GM19455 (cell line): ENCODE measurements around the gene BCAS4.
"Not testable (repeated sequence)": the region's sequence is repeated elsewhere in the genome, so short reads cannot be mapped to it uniquely, and the experiment has no call there.

ENCODE experiments used
- ATAC-seq: cut with Tn5 transposase; IDR thresholded peaks from one replicate; pipeline ENCODE4 v1.9.1; 2021; ENCODE audit not compliant: unreplicated experiment

Gene BCAS4

GRCh38 chr20:50874758-50875665 is 80.2 kb downstream of the BCAS4 start:
- no peak for ATAC-seq

GRCh38 chr20:50876063-50876685 is 81.3 kb downstream of the BCAS4 start:
- ATAC-seq: no peak

GRCh38 chr20:50876816-50877215 is 82.0 kb downstream of the BCAS4 start:
- no peak for ATAC-seq

GRCh38 chr20:50877232-50877743 is 82.4 kb downstream of the BCAS4 start:
- ATAC-seq: no peak

- ATAC-seq: no peak
Measured at GRCh38 chr20:50879649-50880550, 85.0 kb downstream of the BCAS4 start.

- not testable (repeated sequence) for ATAC-seq
Measured at GRCh38 chr20:50881759-50882424, 87.0 kb downstream of the BCAS4 start.

- no peak for ATAC-seq
Measured at GRCh38 chr20:50883856-50884255, 89.0 kb downstream of the BCAS4 start.

- ATAC-seq: no peak
Measured at GRCh38 chr20:50885068-50885467, 90.2 kb downstream of the BCAS4 start.

GRCh38 chr20:50885781-50886180 is 90.9 kb downstream of the BCAS4 start:
- ATAC-seq: no peak

GRCh38 chr20:50886184-50886790 is 91.4 kb downstream of the BCAS4 start:
- no peak for ATAC-seq

- no peak for ATAC-seq
Measured at GRCh38 chr20:50887576-50887975, 92.7 kb downstream of the BCAS4 start.

GRCh38 chr20:50891138-50891537 is 96.3 kb downstream of the BCAS4 start:
- no peak for ATAC-seq

- ATAC-seq: no peak
Measured at GRCh38 chr20:50892394-50892793, 97.5 kb downstream of the BCAS4 start.

GRCh38 chr20:50893620-50894019 is 98.8 kb downstream of the BCAS4 start:
- no peak for ATAC-seq

- ATAC-seq: no peak
Measured at GRCh38 chr20:50895111-50895830, 100.4 kb downstream of the BCAS4 start.

GRCh38 chr20:50898475-50898874 is 103.6 kb downstream of the BCAS4 start:
- ATAC-seq: no peak

GRCh38 chr20:50900261-50900660 is 105.4 kb downstream of the BCAS4 start:
- no peak for ATAC-seq

- ATAC-seq: no peak
Measured at GRCh38 chr20:50901301-50901700, 106.4 kb downstream of the BCAS4 start.

- no peak for ATAC-seq
Measured at GRCh38 chr20:50903353-50904051, 108.6 kb downstream of the BCAS4 start.
